ENCODE measurements around the gene PPP6R3.
"Not testable (repeated sequence)": the region's sequence is repeated elsewhere in the genome, so short reads cannot be mapped to it uniquely, and the experiment has no call there.

PPP6R3 gene

GRCh38 chr11:68430801-68431200 lies 29.8 kb upstream of the PPP6R3 start:
- Mint-ChIP-seq H3K27ac (no peak overlapping the region), H3K9me3 (no peaks in the 10 kb centered on the region), H3K27me3 (no peaks in the 10 kb centered on the region), H3K4me3 (no peak overlapping the region), H3K4me1 (no peaks in the 10 kb centered on the region), H3K36me3 (peaks cover 13% of the 10 kb centered on the region)

- Mint-ChIP-seq H3K4me3 (no peak overlapping the region), H3K27me3 (no peaks in the 10 kb centered on the region), H3K27ac (no peak overlapping the region), H3K4me1 (no peaks in the 10 kb centered on the region), H3K36me3 (peaks cover 13% of the 10 kb centered on the region), H3K9me3 (no peaks in the 10 kb centered on the region)
These were observed 28.4 kb upstream of the PPP6R3 start for GRCh38 chr11:68431984-68432645.

GRCh38 chr11:68432874-68433273 lies 27.7 kb upstream of the PPP6R3 start:
- Mint-ChIP-seq H3K9me3 (no peaks in the 10 kb centered on the region), H3K27ac (no peak overlapping the region), H3K4me1 (no peaks in the 10 kb centered on the region), H3K4me3 (no peak overlapping the region), H3K27me3 (no peaks in the 10 kb centered on the region), H3K36me3 (peaks cover 13% of the 10 kb centered on the region)

- no peaks in the 10 kb centered on the region for H3K9me3 Mint-ChIP-seq
- H3K36me3 Mint-ChIP-seq, result peaks cover 11% of the 10 kb centered on the region
- no peaks in the 10 kb centered on the region for H3K4me1 Mint-ChIP-seq
- H3K27me3 Mint-ChIP-seq, result no peaks in the 10 kb centered on the region
- H3K4me3 Mint-ChIP-seq, result no peak overlapping the region
- no peak overlapping the region for H3K27ac Mint-ChIP-seq
These were observed 27.0 kb upstream of the PPP6R3 start for GRCh38 chr11:68433541-68433940.

- H3K36me3 Mint-ChIP-seq, H3K4me1 Mint-ChIP-seq, H3K9me3 Mint-ChIP-seq, H3K4me3 Mint-ChIP-seq, H3K27me3 Mint-ChIP-seq, H3K27ac Mint-ChIP-seq: not testable (repeated sequence)
These were observed 26.4 kb upstream of the PPP6R3 start for GRCh38 chr11:68434159-68434558.

GRCh38 chr11:68436162-68436888 lies 24.2 kb upstream of the PPP6R3 start:
- H3K4me3 Mint-ChIP-seq, result no peak overlapping the region
- H3K4me1 Mint-ChIP-seq, result no peaks in the 10 kb centered on the region
- no peaks in the 10 kb centered on the region for H3K27me3 Mint-ChIP-seq
- no peaks in the 10 kb centered on the region for H3K36me3 Mint-ChIP-seq
- H3K27ac Mint-ChIP-seq, result no peak overlapping the region
- H3K9me3 Mint-ChIP-seq, result no peaks in the 10 kb centered on the region

- Mint-ChIP-seq H3K4me3 (no peak overlapping the region), H3K27ac (no peak overlapping the region), H3K27me3 (no peaks in the 10 kb centered on the region), H3K36me3 (no peaks in the 10 kb centered on the region), H3K4me1 (no peaks in the 10 kb centered on the region), H3K9me3 (no peaks in the 10 kb centered on the region)
These were observed 23.3 kb upstream of the PPP6R3 start for GRCh38 chr11:68436985-68437926.

GRCh38 chr11:68437927-68438657 lies 22.5 kb upstream of the PPP6R3 start:
- no peaks in the 10 kb centered on the region for H3K36me3 Mint-ChIP-seq
- no peak overlapping the region for H3K4me3 Mint-ChIP-seq
- H3K9me3 Mint-ChIP-seq, result no peaks in the 10 kb centered on the region
- no peaks in the 10 kb centered on the region for H3K4me1 Mint-ChIP-seq
- no peaks in the 10 kb centered on the region for H3K27me3 Mint-ChIP-seq
- no peak overlapping the region for H3K27ac Mint-ChIP-seq

- no peaks in the 10 kb centered on the region for H3K27me3 Mint-ChIP-seq
- H3K36me3 Mint-ChIP-seq, result no peaks in the 10 kb centered on the region
- H3K4me1 Mint-ChIP-seq, result no peaks in the 10 kb centered on the region
- no peak overlapping the region for H3K4me3 Mint-ChIP-seq
- H3K9me3 Mint-ChIP-seq, result no peaks in the 10 kb centered on the region
- H3K27ac Mint-ChIP-seq, result no peak overlapping the region
These were observed 21.8 kb upstream of the PPP6R3 start for GRCh38 chr11:68438658-68439259.

GRCh38 chr11:68439355-68440065 lies 21.0 kb upstream of the PPP6R3 start:
- Mint-ChIP-seq H3K27ac (no peak overlapping the region), H3K36me3 (no peaks in the 10 kb centered on the region), H3K9me3 (no peaks in the 10 kb centered on the region), H3K4me1 (no peaks in the 10 kb centered on the region), H3K4me3 (no peak overlapping the region), H3K27me3 (no peaks in the 10 kb centered on the region)

- no peaks in the 10 kb centered on the region for H3K27me3 Mint-ChIP-seq
- H3K4me1 Mint-ChIP-seq, result no peaks in the 10 kb centered on the region
- no peaks in the 10 kb centered on the region for H3K9me3 Mint-ChIP-seq
- H3K27ac Mint-ChIP-seq, result no peak overlapping the region
- H3K4me3 Mint-ChIP-seq, result no peak overlapping the region
- no peaks in the 10 kb centered on the region for H3K36me3 Mint-ChIP-seq
These were observed 20.3 kb upstream of the PPP6R3 start for GRCh38 chr11:68440224-68440623.

GRCh38 chr11:68441466-68442230 lies 18.9 kb upstream of the PPP6R3 start:
- Mint-ChIP-seq H3K27ac (no peak overlapping the region), H3K36me3 (no peaks in the 10 kb centered on the region), H3K9me3 (no peaks in the 10 kb centered on the region), H3K4me3 (no peak overlapping the region), H3K4me1 (no peaks in the 10 kb centered on the region), H3K27me3 (no peaks in the 10 kb centered on the region)

GRCh38 chr11:68442433-68442832 lies 18.1 kb upstream of the PPP6R3 start:
- no peak overlapping the region for H3K4me3 Mint-ChIP-seq
- no peaks in the 10 kb centered on the region for H3K36me3 Mint-ChIP-seq
- H3K27ac Mint-ChIP-seq, result no peak overlapping the region
- no peaks in the 10 kb centered on the region for H3K9me3 Mint-ChIP-seq
- peaks cover 3% of the 10 kb centered on the region for H3K4me1 Mint-ChIP-seq
- H3K27me3 Mint-ChIP-seq, result no peaks in the 10 kb centered on the region

- Mint-ChIP-seq H3K36me3 (no peaks in the 10 kb centered on the region), H3K4me3 (no peak overlapping the region), H3K27me3 (no peaks in the 10 kb centered on the region)
These were observed 16.0 kb upstream of the PPP6R3 start for GRCh38 chr11:68444566-68444965.

More at GRCh38 chr11:68444566-68444965, 16.0 kb upstream of the PPP6R3 start:
- H3K27ac Mint-ChIP-seq, result no peak overlapping the region
- H3K9me3 Mint-ChIP-seq, result no peaks in the 10 kb centered on the region
- H3K4me1 Mint-ChIP-seq, result peaks cover 9% of the 10 kb centered on the region

Measured in activated naive CD4-positive, alpha-beta T cell treated with anti-CD3 and anti-CD28 coated beads, Interleukin-2, amount 50 U/mL, for 24 hours (primary cell).